ENCODE data around the gene PLK5.

DNA sequence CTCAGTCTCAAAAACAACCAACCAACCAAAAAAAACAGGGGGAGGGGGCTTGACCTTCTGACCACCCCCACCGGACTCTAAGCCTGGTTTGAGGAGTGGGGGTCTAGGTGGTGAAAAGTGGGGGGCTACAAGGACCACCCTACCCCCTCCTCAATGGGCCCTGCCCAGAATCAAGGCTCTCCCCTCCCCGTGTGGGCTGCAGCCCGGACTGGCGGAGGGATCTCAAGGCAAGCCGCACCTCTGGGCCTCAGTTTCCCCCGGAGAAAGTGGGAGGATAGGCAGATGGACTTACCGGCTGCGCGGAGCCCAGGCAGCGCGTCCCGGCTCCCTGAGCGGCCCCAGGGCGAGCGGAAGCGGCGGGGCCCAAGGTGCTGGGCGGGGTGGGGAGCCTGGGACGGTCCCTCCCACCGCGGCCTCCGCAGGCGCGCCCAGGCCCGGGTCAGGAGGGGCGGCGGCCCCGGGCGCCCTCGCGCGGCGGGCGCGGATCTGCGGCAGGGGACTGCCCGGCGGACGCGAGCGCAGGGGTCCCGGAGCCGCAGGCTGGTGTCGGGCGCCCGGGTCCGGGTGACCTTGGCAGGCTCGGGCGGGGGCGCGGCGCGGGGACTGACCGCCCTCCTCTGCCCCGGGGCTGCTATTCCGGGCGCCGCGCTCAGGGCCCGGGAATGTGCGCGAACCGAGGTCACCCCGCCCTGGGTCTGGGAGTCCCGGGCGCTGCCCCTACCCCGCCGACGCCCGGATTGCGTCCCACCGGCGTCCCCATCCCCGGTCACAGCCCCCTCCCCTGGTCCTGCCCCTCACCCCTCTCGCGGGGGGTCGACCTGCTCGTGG is 11.0 kb upstream of the PLK5 start, which contains the start of gene ADAMTSL5:
- TF ChIP-seq CREB1 (IDR thresholded peaks at IDR 0.05; ENCODE audit: low read depth) (no peak), RAD21 (IDR thresholded peaks at IDR 0.05; ENCODE audit: low read depth) (peak; percentile 21; the same call in 1 of the 2 replicates), CEBPB (IDR thresholded peaks at IDR 0.05) (no peak), EGR1 (IDR thresholded peaks at IDR 0.05) (no peak), TCF12 (IDR thresholded peaks at IDR 0.05; ENCODE audit: low read depth) (no peak), YY1 (IDR thresholded peaks at IDR 0.05; ENCODE audit: low read depth) (no peak), NFIC (IDR thresholded peaks at IDR 0.05) (no peak), FOXM1 (IDR thresholded peaks at IDR 0.05; ENCODE audit: borderline replicate concordance, low read depth) (no peak)

Measured in Ishikawa (cell line).